Fibroblast of skin of right quadriceps (primary cell): ENCODE data around the gene SASH1.
A peak's percentile ranks its signal among the peaks of the same experiment; 100 is the strongest.

Experiments used
- DNase-seq: peaks from one replicate; pipeline ENCODE4 v3.0.0-alpha.2; 2013

Gene SASH1

DNA sequence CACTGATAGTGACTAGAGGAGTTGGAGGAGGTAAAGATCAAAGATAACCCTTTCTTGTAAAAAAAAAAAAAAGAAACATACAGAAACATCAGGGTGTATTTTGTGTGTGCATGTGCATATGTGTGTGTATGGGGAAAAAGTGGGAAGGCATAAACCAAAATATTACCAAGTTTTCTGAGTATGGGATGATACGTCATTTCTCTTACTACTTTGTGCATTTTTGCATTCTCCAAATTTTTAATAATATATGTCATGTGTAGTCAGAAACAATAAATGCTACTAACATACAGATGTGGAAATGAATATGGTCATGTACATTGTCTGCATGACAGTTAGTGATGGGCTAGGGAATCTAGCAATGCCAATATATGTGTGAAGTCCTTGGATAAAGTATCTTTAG, 161.1 kb downstream of the SASH1 start:
- DNase-seq: peak; percentile 36

- DNase-seq: peak; percentile 52
These were observed 165.1 kb downstream of the SASH1 start for GRCh38 chr6:148507774-148508173.

DNA sequence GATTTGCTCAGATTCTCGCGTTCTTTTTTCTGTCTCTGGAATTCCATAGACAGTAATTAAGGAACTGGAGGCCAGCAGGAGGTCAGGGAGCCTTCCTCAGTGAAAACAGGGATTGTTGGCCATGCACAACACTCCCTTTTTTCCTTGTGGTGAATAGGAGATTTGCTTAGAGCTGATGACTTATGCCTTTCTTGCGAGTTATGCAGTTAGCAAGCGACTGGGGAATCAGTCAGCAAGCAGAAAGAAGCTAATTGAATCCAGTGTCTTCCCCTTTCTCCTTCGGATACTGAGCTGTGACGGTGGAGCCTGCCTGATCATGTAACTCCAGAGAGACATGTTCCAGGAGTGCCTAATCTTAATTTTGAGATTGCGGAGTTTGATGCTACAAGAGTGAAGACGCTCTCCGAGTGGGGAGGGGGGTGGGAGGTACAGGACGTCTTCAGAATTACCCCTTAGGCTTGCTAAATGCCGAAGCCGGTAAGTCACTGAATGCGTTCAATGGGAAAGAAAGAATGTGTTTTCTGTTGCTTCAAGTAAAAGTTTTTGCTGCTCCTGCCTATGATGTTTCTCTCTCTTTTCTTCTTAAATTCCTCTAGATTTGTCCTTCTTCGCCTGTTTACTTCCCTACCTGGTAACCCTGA, 165.9 kb downstream of the SASH1 start:
- DNase-seq: peak; percentile 90

DNA sequence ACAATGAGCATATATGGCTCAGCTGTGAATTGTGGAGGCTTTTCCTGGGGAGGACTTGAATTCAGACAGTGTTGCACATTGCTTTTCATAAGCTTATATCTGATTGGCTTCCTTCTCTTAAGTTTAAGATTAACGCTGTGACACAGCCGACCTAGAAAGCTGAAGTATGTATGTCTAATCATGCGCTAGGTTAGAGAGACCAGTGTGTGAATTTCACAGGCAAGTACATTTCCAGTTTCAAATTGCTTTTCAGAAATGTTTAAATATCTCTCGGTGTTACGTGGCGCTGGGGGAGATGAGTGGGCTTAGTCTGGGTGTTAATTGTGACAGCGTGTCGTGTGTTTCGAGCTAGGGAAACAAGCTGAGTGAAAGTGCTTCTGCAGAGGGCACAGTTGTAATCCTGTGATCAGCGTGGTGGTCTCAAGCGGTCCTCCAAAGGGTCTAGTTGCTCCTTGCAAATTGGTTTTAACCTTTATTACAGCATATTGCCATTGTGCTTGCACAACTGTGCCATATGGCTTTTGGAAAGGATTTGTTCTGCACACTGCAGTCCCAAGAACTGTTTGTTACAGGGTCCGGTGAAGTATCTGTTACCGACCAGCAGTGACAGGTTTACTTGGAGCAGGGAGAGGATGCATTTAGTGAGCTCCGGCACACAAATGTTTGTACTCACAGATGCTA, 166.6 kb downstream of the SASH1 start:
- DNase-seq: peak; percentile 64

DNA sequence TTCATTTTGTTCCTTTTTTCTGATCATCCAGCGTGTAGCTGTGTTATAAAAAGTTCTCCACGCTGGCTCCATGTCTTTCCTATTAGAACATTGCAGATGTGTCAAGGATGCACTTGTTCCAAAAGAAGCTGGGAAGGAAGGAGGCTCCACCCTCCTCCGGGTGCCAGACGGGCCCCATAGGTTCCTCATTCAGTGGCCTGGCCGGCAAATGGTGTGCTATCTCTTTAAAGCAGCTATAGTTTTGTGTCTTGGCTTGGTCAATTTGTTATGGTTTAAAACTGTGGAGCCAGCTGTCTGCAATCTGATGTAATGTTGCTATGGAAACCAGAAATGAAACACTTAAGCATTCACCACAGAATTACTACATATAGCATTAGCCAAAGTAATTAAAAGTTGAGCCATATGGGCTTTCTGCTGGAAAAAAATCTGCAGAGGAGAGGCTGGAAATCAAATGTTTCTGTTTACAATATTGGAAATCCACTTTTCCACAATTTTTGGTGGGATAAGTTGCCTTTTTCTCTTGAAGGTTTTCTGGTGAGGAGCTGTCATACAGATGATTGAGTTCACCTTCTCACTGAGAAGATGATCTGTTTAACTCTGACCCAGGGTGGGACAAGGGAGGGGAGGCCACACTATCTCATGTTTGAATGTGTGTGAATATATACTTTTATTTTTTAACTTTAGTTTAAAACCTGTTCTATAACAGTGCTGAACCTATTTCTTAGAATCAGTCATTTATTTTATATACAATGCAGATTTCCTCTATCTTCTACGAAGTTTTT, 167.4 kb downstream of the SASH1 start:
- DNase-seq: peak; percentile 99

GRCh38 chr6:148513145-148514071, 170.8 kb downstream of the SASH1 start:
- peak; percentile 72 for DNase-seq

GRCh38 chr6:148514091-148514845, 171.6 kb downstream of the SASH1 start:
- peak; percentile 47 for DNase-seq

DNA sequence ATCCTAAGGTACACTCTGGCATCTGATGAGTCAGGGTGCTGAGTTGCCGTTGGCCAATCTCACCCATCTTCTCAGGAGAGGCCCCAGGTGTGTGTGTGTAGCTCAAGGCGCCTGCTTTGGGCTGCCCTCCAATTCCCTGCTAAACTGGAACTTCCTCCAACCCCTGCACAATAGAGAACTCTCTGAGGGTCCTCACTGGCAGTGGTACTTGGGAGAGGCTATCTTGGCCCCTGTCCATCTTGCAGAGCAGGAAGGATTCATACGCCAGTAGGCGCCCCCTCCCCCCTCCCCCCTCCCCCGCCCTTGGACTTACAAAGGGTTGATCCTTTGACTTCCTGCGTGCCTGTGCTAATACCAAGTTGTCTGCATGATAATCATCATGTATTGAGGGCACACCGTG, 173.6 kb downstream of the SASH1 start:
- DNase-seq: no peak

DNA sequence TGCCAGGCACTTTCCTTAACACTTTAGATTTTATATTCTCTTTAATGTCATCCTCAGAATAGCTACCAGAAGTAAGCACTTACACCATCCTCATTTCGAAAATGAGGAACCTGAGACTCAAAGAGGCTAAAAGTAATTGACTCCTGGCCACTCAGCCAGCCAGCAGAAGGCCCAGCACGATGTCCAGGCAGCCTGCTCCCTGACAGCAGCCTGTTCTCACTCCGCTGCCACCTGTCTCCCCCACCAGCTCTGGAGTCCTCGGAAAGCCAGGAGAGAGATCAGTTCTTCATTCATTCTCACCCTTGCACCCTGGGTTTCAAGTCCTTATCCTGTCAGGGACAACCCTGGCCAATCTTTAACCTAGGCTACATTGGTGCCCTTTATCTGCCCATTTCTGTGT, 174.0 kb downstream of the SASH1 start:
- no peak for DNase-seq

- DNase-seq: peak; percentile 42
These were observed 174.8 kb downstream of the SASH1 start for GRCh38 chr6:148517470-148517869.

DNA sequence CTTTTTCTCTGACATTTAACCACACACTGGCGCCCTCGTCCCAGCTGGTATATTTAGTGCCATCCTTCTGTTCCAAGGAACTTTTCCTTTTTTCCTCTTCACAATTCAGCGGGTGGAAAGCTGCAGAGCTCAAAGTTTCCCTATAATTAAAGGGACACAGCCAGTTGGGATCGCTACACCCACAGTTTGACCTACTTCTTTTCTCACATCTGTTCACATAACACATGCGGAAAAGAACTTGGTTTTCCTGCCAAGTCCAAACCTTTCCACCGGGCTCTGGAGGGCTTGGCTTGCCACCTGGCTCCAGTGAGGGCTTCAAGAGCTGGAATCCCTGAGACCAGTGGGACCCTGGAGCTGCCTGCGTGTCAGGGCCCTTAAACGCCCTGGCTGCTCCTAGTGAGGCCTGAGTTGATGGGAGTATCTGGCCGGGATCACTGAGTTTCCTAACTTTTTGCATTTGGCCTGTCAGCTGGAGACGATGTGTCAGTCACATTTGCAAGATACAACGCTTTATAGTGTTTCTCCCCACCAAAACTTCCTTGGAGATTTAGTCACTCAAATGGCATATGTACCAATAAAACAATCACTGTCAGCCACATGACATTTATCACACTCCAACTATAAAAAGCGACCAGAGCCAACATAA, 176.0 kb downstream of the SASH1 start:
- peak; percentile 25 for DNase-seq

DNA sequence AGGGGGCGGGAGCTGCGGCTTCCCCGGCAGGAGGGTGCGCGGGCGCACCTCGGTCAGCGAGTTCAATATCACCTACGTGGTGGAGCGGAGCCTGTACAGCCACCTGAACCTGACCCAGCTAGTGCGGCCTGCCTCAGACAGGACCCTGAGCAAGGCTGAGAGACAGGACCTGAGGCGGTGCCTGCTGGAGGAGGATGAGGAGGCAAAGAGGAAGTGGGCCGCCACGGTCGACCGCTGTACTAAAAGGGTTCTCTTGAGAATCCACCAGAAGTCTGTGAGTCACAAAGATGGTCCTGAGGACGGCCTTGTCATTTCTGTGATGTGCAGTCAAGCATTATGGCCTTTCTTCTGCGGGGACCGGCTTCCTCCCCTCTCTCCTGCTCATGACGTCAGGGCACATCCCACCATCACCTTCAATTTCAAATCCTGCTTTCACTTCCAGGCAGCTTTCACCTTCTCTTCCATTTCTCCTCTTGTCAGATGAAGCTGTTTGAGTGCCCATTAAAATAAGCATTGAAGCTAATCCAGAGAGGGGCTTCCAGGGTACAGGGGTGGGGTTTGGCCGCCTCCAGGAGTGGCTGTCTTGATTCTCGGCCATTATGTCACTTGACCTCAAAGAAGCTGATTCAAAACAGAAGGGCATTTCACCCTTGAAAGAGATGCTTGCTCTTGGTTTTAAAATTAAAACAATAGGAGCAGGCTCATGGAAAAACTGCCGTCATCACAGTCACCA, 177.6 kb downstream of the SASH1 start:
- DNase-seq: no peak

DNA sequence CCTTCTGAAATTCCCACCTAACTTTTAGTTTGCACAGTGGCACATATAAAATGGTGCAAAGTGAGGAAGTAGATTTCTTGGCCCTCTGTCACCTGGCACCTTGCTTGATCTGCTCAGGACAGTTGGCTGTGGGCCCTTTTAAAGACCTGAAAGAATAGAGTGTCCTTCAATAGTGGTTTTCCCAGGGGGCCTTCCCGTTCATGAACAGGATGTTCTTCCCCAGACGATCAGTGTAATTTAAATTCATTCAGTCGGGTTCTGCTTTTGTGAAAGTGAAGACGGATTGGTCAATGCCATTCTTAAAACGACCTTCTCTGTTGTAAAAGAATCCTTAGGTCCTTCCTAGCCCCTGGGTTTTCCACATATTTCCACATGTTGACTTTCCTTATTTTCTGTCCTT, 178.5 kb downstream of the SASH1 start:
- no peak for DNase-seq

GRCh38 chr6:148521586-148521985, 178.9 kb downstream of the SASH1 start:
- DNase-seq: peak; percentile 66

- DNase-seq: peak; percentile 97
These were observed 180.4 kb downstream of the SASH1 start for GRCh38 chr6:148523048-148523447.

DNA sequence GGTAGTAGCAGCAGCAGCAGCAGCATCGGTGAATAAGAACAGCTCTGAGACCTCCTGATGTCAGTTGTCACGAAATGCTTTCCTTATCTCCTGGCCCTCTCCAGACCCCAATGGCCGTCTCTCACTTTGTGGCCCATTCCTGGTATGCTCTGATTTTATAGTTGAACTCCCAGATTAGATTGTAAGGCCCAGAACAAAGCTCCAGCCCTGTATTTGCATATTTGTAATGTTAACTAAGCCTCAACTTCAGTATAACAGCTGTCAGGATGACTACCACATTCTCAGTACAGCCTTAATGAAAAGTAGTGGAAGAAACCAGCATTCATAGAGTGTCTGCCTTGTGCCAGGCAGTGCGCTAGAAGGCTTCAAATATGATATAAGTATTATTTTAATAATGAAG, 180.9 kb downstream of the SASH1 start:
- DNase-seq: peak; percentile 48

GRCh38 chr6:148524471-148524882, 181.8 kb downstream of the SASH1 start:
- peak; percentile 62 for DNase-seq

GRCh38 chr6:148524976-148525375, 182.3 kb downstream of the SASH1 start:
- DNase-seq: peak; percentile 82

- peak; percentile 81 for DNase-seq
These were observed 182.8 kb downstream of the SASH1 start for GRCh38 chr6:148525453-148525852.

GRCh38 chr6:148526145-148526544, 183.5 kb downstream of the SASH1 start:
- DNase-seq: no peak

- DNase-seq: no peak
These were observed 185.7 kb downstream of the SASH1 start for GRCh38 chr6:148528292-148528691.
